B cell (primary cell): ENCODE measurements around the gene PTGFRN. TPM values are rescaled to one million over a fixed set of nuclear protein-coding genes. Genes with fewer than 3 reads are reported as not detected.

ENCODE experiments used
- ATAC-seq: fragments of 200-7000 bp; cut with Tn5 transposase; one replicate; pipeline ENCODE4 v1.10.0; 2021; ENCODE audit warnings: low read depth, mild to moderate bottlenecking, moderate number of reproducible peaks, moderate library complexity
- CTCF ChIA-PET: fragments of 350-600 bp; sonication (Branson Sonifier 250); formaldehyde crosslinking; loops from one replicate; lab custom pipeline; 2021; ENCODE audit warnings: antibody characterized with exemption, inconsistent platforms; lab: Charles Lee
- POLR2A ChIA-PET: fragments of 350-600 bp; sonication (Branson Sonifier 250); formaldehyde crosslinking; loops from one replicate; lab custom pipeline; 2021; ENCODE audit warnings: antibody characterized with exemption; lab: Charles Lee
- DNase-seq: peaks from one replicate; pipeline ENCODE4 v3.0.0; 2013
- H2AFZ ChIP-seq: 2 replicates; pipeline ENCODE4 v1.6.1; 2012; ENCODE audit warnings: mild to moderate bottlenecking, low read depth, low read length; ENCODE audit not compliant: insufficient read depth, poor library complexity, severe bottlenecking
- H3K27ac ChIP-seq, 2 donors: 1 replicate in 1 of 2; 2 replicates in 1 of 2; pipeline ENCODE4 v1.5.1; 2012 to 2013; ENCODE audit warnings: low read length in 2 of 2, mild to moderate bottlenecking in 2 of 2, moderate library complexity in 1 of 2
- H3K27me3 ChIP-seq, 4 experiments: fragments of 200-600 bp in 1 of 4; sonication (generic) in 1 of 4; replicated peaks in 1 of 4; 1 replicate in 2 of 4; 2 replicates in 2 of 4; pipeline versions ENCODE4 v1.6.1 to v1.7.0; 2013 to 2016; ENCODE audit warnings: low read length in 3 of 4, mild to moderate bottlenecking in 2 of 4, mixed read lengths in 1 of 4, moderate library complexity in 1 of 4; ENCODE audit not compliant: insufficient read depth in 4 of 4, control insufficient read depth in 3 of 4; ENCODE audit errors: control extremely low read depth in 1 of 4
- H3K36me3 ChIP-seq, 2 experiments: replicated peaks in 1 of 2; 1 replicate in 1 of 2; 2 replicates in 1 of 2; pipeline versions ENCODE4 v1.6.1 to v1.7.1; 2013; ENCODE audit warnings: low read length in 1 of 2; ENCODE audit not compliant: insufficient read depth in 2 of 2, control insufficient read depth in 1 of 2; ENCODE audit errors: control extremely low read depth in 1 of 2, extremely low read depth in 1 of 2
- H3K4me1 ChIP-seq, 2 donors: fragments of 200-600 bp in 1 of 2; sonication (generic) in 1 of 2; 1 replicate in 1 of 2; 2 replicates in 1 of 2; pipeline versions ENCODE4 v1.5.1 to v1.6.1; 2013 to 2017; ENCODE audit warnings: low read length in 2 of 2; ENCODE audit not compliant: control insufficient read depth in 2 of 2, insufficient read depth in 2 of 2
- H3K4me2 ChIP-seq: replicated peaks from 2 replicates; pipeline ENCODE3; 2012; ENCODE audit warnings: mild to moderate bottlenecking, low read depth, low read length; ENCODE audit not compliant: poor library complexity, severe bottlenecking
- H3K4me3 ChIP-seq, 5 experiments: fragments of 200-600 bp in 1 of 5; sonication (generic) in 1 of 5; 1 replicate in 3 of 5; 2 replicates in 2 of 5; pipeline versions ENCODE4 v1.5.1 to v1.7.0; 2011 to 2016; ENCODE audit warnings: low read length in 4 of 5, mild to moderate bottlenecking in 4 of 5, low read depth in 2 of 5, control low read depth in 1 of 5, moderate library complexity in 1 of 5; ENCODE audit not compliant: insufficient read depth in 1 of 5; ENCODE audit errors: control extremely low read depth in 1 of 5, extremely low read depth in 1 of 5
- H3K79me2 ChIP-seq: fragments of 200-600 bp; sonication (generic); one replicate; pipeline ENCODE4 v1.6.0; 2016; ENCODE audit warnings: low read length; ENCODE audit not compliant: control insufficient read depth, insufficient read depth
- H3K9ac ChIP-seq: fragments of 200-600 bp; sonication (generic); 2 replicates; pipeline ENCODE4 v1.6.1; 2017; ENCODE audit warnings: mild to moderate bottlenecking, low read length, moderate library complexity
- H3K9me3 ChIP-seq, 3 donors: one replicate each; pipeline versions ENCODE4 v1.6.1 to v1.7.1; 2013; ENCODE audit warnings: low read length in 2 of 3; ENCODE audit not compliant: control insufficient read depth in 2 of 3, insufficient read depth in 1 of 3; ENCODE audit errors: control extremely low read depth in 1 of 3
- H4K20me1 ChIP-seq: 2 replicates; pipeline ENCODE4 v1.6.0; 2012; ENCODE audit warnings: mild to moderate bottlenecking, low read length; ENCODE audit not compliant: insufficient read depth, control insufficient read depth, poor library complexity, severe bottlenecking
- H3K27ac Mint-ChIP-seq: one replicate; pipeline ENCODE4 v1.8.0; 2021; ENCODE audit warnings: mixed read lengths
- H3K27me3 Mint-ChIP-seq: one replicate; pipeline ENCODE4 v1.8.0; 2021; ENCODE audit warnings: mixed read lengths
- H3K4me1 Mint-ChIP-seq: one replicate; pipeline ENCODE4 v1.8.0; 2021; ENCODE audit warnings: mixed read lengths
- H3K4me3 Mint-ChIP-seq: one replicate; pipeline ENCODE4 v1.8.0; 2021; ENCODE audit warnings: mixed read lengths
- H3K9me3 Mint-ChIP-seq: one replicate; pipeline ENCODE4 v1.8.0; 2022; ENCODE audit warnings: mixed read lengths; ENCODE audit not compliant: insufficient read depth
- CTCF ChIP-seq: fragments of 200-600 bp; IDR thresholded peaks from one replicate; pipeline ENCODE4 v1.8.0; 2022; ENCODE audit warnings: antibody characterized with exemption, mild to moderate bottlenecking
- EZH2 ChIP-seq: IDR thresholded peaks from 2 replicates; pipeline ENCODE4 v1.6.1; 2012; ENCODE audit warnings: borderline replicate concordance, low read depth, mild to moderate bottlenecking, moderate library complexity, low read length; ENCODE audit not compliant: insufficient read depth, poor library complexity, severe bottlenecking
- WGBS: methylation state at CpG from one replicate; pipeline ENCODE4 v1.1.5; 2013; ENCODE audit warnings: missing lambda C conversion rate; ENCODE audit not compliant: insufficient coverage; 5-methylcytosine and 5-hydroxymethylcytosine counted together
- intact Hi-C: fragments of 100-400 bp; cut with micrococcal nuclease; formaldehyde crosslinking; loops from one replicate; pipeline ENCODE4 v1.10.0; 2022
- polyA plus RNA-seq: library from polyadenylated mRNA; depleted of rRNA; stranded (reverse); fragments of >200 nt; gene quantifications from 2 replicates; pipeline ENCODE4 v1.2.3, GENCODE V29; 2012
- total RNA-seq, 2 donors: library from RNA; stranded (reverse); fragments of 120-200 nt in 1 of 2; gene quantifications; 1 replicate in 1 of 2; 2 replicates in 1 of 2; pipeline versions ENCODE4 v1.2.3 to v1.2.4, GENCODE V29; 2013 to 2022

The PTGFRN gene
- total and polyA plus RNA-seq, 2 donors (not counting 1 experiment from before 2014, with no cell fraction given), result 0.17 TPM; not detected in 1

GRCh38 chr1:116989835-116990234 is 80.1 kb downstream of the PTGFRN start:
- Histone ChIP-seq H3K9me3 (no peaks in the 10 kb centered on the region), H3K4me2 (no peak overlapping the region), H3K4me1 (no peaks in the 10 kb centered on the region), H3K4me3 (no peak overlapping the region), H4K20me1 (no peaks in the 10 kb centered on the region), H3K27me3 (peaks cover 0 to 2% (median 0%) of the 10 kb centered on the region in 4 experiments), H3K9ac (no peak overlapping the region), H3K27ac (no peak overlapping the region), H2AFZ (no peak overlapping the region), H3K36me3 (no peaks in the 10 kb centered on the region), H3K79me2 (no peaks in the 10 kb centered on the region)
- Mint-ChIP-seq H3K4me1 (no peaks in the 10 kb centered on the region), H3K4me3 (no peak overlapping the region), H3K27me3 (peaks cover 8% of the 10 kb centered on the region), H3K27ac (no peak overlapping the region), H3K9me3 (no peaks in the 10 kb centered on the region)
- ChIA-PET CTCF (no interaction called here), POLR2A (no interaction called here)
- intact Hi-C loops, result no loop called here
- TF ChIP-seq CTCF, result no peak
- TF ChIP-seq EZH2, result no peak
- DNase-seq (no peak), ATAC-seq (no peak)
- WGBS, result 94% methylated on average over 4 of the region's 5 CpGs

DNA sequence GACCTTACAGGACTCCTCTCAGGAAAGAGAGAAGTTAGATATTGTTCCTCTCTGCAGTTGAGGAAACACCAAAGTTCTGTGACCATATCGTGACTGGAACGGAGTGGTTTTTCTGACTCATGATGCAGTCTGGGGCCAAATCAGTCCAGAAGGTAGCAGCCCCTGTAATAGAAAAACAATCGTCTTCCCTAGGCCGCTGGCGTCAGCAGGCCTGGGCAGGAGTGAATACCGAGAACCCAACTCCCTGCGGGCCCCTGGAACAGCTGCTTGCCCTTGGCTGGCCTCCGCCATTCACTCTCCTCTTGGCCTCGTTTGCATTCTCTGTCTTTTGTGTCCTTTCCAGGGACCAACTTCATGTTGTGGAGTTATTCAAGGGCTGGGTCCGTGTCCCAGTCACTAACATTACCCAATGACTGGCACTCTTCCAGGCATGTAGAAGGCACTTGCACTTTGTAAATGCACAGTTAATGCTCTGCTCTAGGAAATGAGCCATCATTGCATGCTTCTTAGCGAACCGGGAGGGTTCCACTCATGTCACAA is 81.0 kb downstream of the PTGFRN start:
- Histone ChIP-seq H3K27ac (no peak overlapping the region), H2AFZ (no peak overlapping the region), H3K27me3 (peaks cover 0 to 2% (median 0%) of the 10 kb centered on the region in 4 experiments), H3K4me3 (no peak overlapping the region), H4K20me1 (no peaks in the 10 kb centered on the region), H3K36me3 (no peaks in the 10 kb centered on the region), H3K4me2 (no peak overlapping the region), H3K79me2 (no peaks in the 10 kb centered on the region), H3K4me1 (no peaks in the 10 kb centered on the region), H3K9ac (no peak overlapping the region), H3K9me3 (no peaks in the 10 kb centered on the region)
- Mint-ChIP-seq H3K27me3 (peaks cover 8% of the 10 kb centered on the region), H3K4me1 (no peaks in the 10 kb centered on the region), H3K4me3 (no peak overlapping the region), H3K27ac (no peak overlapping the region), H3K9me3 (no peaks in the 10 kb centered on the region)
- CTCF ChIA-PET, result no interaction called here
- ATAC-seq (no peak), DNase-seq (no peak)
- 91% methylated on average over 12 of the region's 12 CpGs for WGBS
- intact Hi-C loops, result no loop called here
- POLR2A ChIA-PET, result no interaction called here
- TF ChIP-seq EZH2, result no peak
- TF ChIP-seq CTCF, result no peak
